Measurements from ENCODE around the gene RPP25L. TPM values are rescaled to one million over a fixed set of nuclear protein-coding genes. Genes with fewer than 3 reads are reported as not detected.

The RPP25L gene
- total RNA-seq, 1 experiment from 2014 or later = 17.2 TPM

DNA sequence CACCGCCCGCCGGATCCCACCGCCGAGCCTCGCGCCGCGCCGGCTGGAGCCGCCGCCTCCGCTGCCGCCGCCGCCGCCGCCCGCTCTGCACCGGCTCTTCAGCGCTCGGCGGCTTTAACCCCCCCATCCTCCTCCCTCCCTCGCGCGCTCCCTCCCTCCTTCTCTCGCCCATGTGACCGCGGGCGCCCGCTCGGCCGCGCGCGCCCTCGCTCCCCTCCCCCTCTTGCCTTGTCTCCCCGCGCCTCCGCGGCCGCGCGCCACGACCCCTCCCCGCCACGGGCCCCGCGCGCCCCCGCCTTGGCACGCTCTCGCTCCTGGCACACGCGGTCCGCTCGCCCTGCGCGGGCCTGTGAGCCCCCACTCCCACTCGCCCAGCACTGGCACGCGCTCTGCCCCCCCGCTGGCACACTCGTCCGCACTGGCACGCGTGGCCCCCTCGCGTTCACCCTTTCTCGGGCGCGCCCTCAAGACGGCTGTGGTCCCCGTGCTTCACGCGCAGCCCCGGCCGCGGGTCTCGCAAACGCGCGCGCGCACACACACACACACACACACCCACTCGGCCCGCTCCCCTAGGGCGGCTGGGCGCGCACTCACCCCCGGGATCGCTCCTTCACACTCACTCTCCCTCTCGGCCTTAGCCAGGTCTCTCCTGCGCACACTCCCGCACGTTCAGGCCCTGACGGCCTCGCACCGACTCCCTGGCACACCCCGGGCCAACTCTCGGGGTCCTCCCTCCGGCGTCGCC, 22.1 kb downstream of the RPP25L start, which contains the start of gene CNTFR:
Gene CNTFR, minus strand, starts transcription at position 89 of the 745 bp plus-strand sequence. CDS start 20,743 bp downstream, outside the sequence.
- WGBS (ENCODE audit: extremely low coverage, insufficient read length, low lambda C conversion rate) = no CpG with 5 or more reads among the region's 104 CpGs

More for the DNA sequence above, 22.1 kb downstream of the RPP25L start, which contains the start of gene CNTFR:
- Histone ChIP-seq H3K14ac (ENCODE audit: insufficient read depth, low read length) (peak within 1 kb of the TSS; percentile 62; the same call in 1 of the 2 replicates), H2BK5ac (ENCODE audit: insufficient read length, low read length) (no peak within 1 kb of the TSS), H2BK20ac (ENCODE audit: low read depth, low read length, poor library complexity, severe bottlenecking) (no peak within 1 kb of the TSS), H3K79me1 (ENCODE audit: insufficient read depth, low read depth, low read length, poor library complexity, severe bottlenecking) (no peaks in the 10 kb centered on the region), H3K23me2 (ENCODE audit: insufficient read length, low read depth, low read length, poor library complexity, severe bottlenecking) (peaks cover 21% of the 10 kb centered on the region), H3K27me3 (ENCODE audit: insufficient read depth, low read length) (peaks cover 82% of the 10 kb centered on the region), H3K27ac (ENCODE audit: insufficient read length, low read depth, low read length) (no peak within 1 kb of the TSS), H2AK5ac (ENCODE audit: insufficient read length, low read length) (no peak within 1 kb of the TSS), H3K4me1 (ENCODE audit: insufficient read depth, low read length) (peaks cover 12% of the 10 kb centered on the region; the same call in 1 of the 2 replicates), H2BK12ac (ENCODE audit: insufficient read length, low read depth, low read length) (no peak within 1 kb of the TSS), H3K4me2 (ENCODE audit: insufficient read depth, insufficient read length, low read length) (peak within 1 kb of the TSS; percentile 53), H4K8ac (replicated peaks; ENCODE audit: insufficient read length, low read depth, low read length) (no peak within 1 kb of the TSS), H3K9me3 (ENCODE audit: control insufficient read depth, low read depth, low read length) (no peaks in the 10 kb centered on the region), H3K79me2 (ENCODE audit: insufficient read depth, low read length) (no peaks in the 10 kb centered on the region), H4K20me1 (ENCODE audit: control insufficient read depth, insufficient read depth, insufficient read length) (peaks cover 7% of the 10 kb centered on the region), H3K4ac (ENCODE audit: low read depth, low read length) (no peak within 1 kb of the TSS), H4K91ac (ENCODE audit: insufficient read length, low read depth, low read length) (no peak within 1 kb of the TSS), H4K5ac (ENCODE audit: insufficient read length, low read depth, low read length) (no peak within 1 kb of the TSS), H3K56ac (ENCODE audit: insufficient read length, low read depth, low read length) (no peak within 1 kb of the TSS), H2AFZ (ENCODE audit: low read length) (no peak within 1 kb of the TSS), H2BK120ac (ENCODE audit: low read depth, low read length, poor library complexity, severe bottlenecking) (no peak within 1 kb of the TSS), H3K9ac (ENCODE audit: extremely low read depth, insufficient read length, low read length) (no peak within 1 kb of the TSS), H2BK15ac (ENCODE audit: low read depth, low read length) (no peak within 1 kb of the TSS), H3T11ph (ENCODE audit: low read length) (no peak within 1 kb of the TSS), H3K23ac (ENCODE audit: insufficient read length, low read depth, low read length) (no peak within 1 kb of the TSS), H3K18ac (ENCODE audit: insufficient read length, low read depth, low read length) (no peak within 1 kb of the TSS)
- Mint-ChIP-seq H3K4me1 (peaks cover 39 to 52% of the 10 kb centered on the region in 2 experiments), H3K27ac (no peak within 1 kb of the TSS), H3K4me3 (peak within 1 kb of the TSS; percentile 69 to 90), H3K27me3 (ENCODE audit: low read depth) (peaks cover 99% of the 10 kb centered on the region), H3K9me3 (no peaks in the 10 kb centered on the region; a peak in 2 of 5 replicates), H3K36me3 (ENCODE audit: insufficient read depth in 1 of 3, low read depth in 3 of 3) (peaks cover 0 to 2% (median 0%) of the 10 kb centered on the region in 3 experiments; a peak in 1 of 7 replicates)
- no peak for DNase-seq
- TF ChIP-seq CTCF (conservative IDR thresholded peaks at IDR 0.05) = no peak
